PC-3 (cell line): ENCODE results near the gene RRAGD. TPM values are rescaled to one million over a fixed set of nuclear protein-coding genes. Genes with fewer than 3 reads are reported as not detected.

Source experiments
- ATAC-seq: fragments of 200-7000 bp; cut with Tn5 transposase; 2 replicates; pipeline ENCODE4 v1.9.1; 2020; ENCODE audit warnings: mild to moderate bottlenecking, moderate library complexity
- BruUV-seq: library from RNA; stranded (reverse); fragments of 400-500 nt; replicated peaks from 2 replicates; lab custom pipeline; 2021; lab: Mats Ljungman, UMichigan
- CTCF ChIA-PET: fragments of 300-600 bp; sonication (Branson Sonifier 250); formaldehyde crosslinking; loops from one replicate; lab custom pipeline; 2022; ENCODE audit warnings: antibody characterized with exemption; lab: Charles Lee
- POLR2A ChIA-PET: fragments of 300-600 bp; sonication (Branson Sonifier 250); formaldehyde crosslinking; loops from one replicate; lab custom pipeline; 2022; ENCODE audit warnings: antibody characterized with exemption; ENCODE audit not compliant: unreplicated experiment; lab: Charles Lee
- DNase-seq: peaks from one replicate; pipeline ENCODE4 v3.0.0-alpha.2; 2015
- H2AFZ ChIP-seq: fragments of 300-600 bp; sonication (generic); 2 replicates; pipeline ENCODE4 v1.6.0; 2016; ENCODE audit warnings: antibody characterized with exemption, low read length
- H3F3A ChIP-seq: fragments of 300-600 bp; sonication (generic); one replicate; pipeline ENCODE4 v1.6.0; 2017; ENCODE audit warnings: antibody characterized with exemption, low read length, control low read depth, mild to moderate bottlenecking; ENCODE audit not compliant: unreplicated experiment
- H3K27ac ChIP-seq: fragments of 300-600 bp; sonication (generic); 2 replicates; pipeline ENCODE4 v1.5.1; 2016; ENCODE audit warnings: mild to moderate bottlenecking, low read length
- H3K27me3 ChIP-seq: fragments of 300-600 bp; sonication (generic); 2 replicates; pipeline ENCODE4 v1.6.1; 2016; ENCODE audit warnings: low read length, mixed read lengths
- H3K36me3 ChIP-seq: fragments of 300-600 bp; sonication (generic); 2 replicates; pipeline ENCODE4 v1.6.1; 2016; ENCODE audit warnings: low read depth, mixed run types, low read length, mixed read lengths
- H3K4me1 ChIP-seq: fragments of 300-600 bp; sonication (generic); 2 replicates; pipeline ENCODE4 v1.5.1; 2016; ENCODE audit warnings: low read length; ENCODE audit not compliant: insufficient read depth
- H3K4me2 ChIP-seq: fragments of 300-600 bp; sonication (generic); 2 replicates; pipeline ENCODE4 v1.6.0; 2016; ENCODE audit warnings: low read length
- H3K4me3 ChIP-seq: fragments of 300-600 bp; sonication (generic); 2 replicates; pipeline ENCODE4 v1.5.1; 2016; ENCODE audit warnings: mild to moderate bottlenecking, low read length, mixed read lengths
- H3K79me2 ChIP-seq: fragments of 300-600 bp; sonication (generic); 2 replicates; pipeline ENCODE4 v1.6.1; 2017; ENCODE audit warnings: low read length, mixed read lengths
- H3K9ac ChIP-seq: fragments of 300-600 bp; sonication (generic); 2 replicates; pipeline ENCODE4 v1.6.0; 2016; ENCODE audit warnings: mild to moderate bottlenecking, low read length
- H3K9me2 ChIP-seq: fragments of 300-600 bp; sonication (generic); replicated peaks from 2 replicates; pipeline ENCODE4 v1.6.1; 2016; ENCODE audit warnings: mixed run types, low read length, mixed read lengths
- H3K9me3 ChIP-seq: fragments of 300-600 bp; sonication (generic); 2 replicates; pipeline ENCODE4 v1.6.1; 2016; ENCODE audit warnings: low read length, mixed read lengths
- H4K20me1 ChIP-seq: fragments of 300-600 bp; sonication (generic); 2 replicates; pipeline ENCODE4 v1.6.1; 2016; ENCODE audit warnings: low read length, mixed read lengths
- CTCF ChIP-seq: fragments of 300-600 bp; sonication (generic); conservative IDR thresholded peaks from 2 replicates; pipeline ENCODE4 v1.5.1; 2017; ENCODE audit warnings: antibody characterized with exemption, low read depth, mild to moderate bottlenecking, low read length
- EZH2 ChIP-seq: fragments of 300-600 bp; sonication (generic); IDR thresholded peaks from one replicate; pipeline ENCODE4 v1.6.1; 2017; ENCODE audit warnings: antibody characterized with exemption, mild to moderate bottlenecking, low read length; ENCODE audit not compliant: unreplicated experiment
- EZH2phosphoT487 ChIP-seq: fragments of 300-600 bp; sonication (generic); IDR thresholded peaks from 2 replicates; pipeline ENCODE4 v1.6.1; 2018; ENCODE audit warnings: mild to moderate bottlenecking, antibody characterized with exemption, low read length, borderline replicate concordance
- intact Hi-C: fragments of 100-400 bp; cut with micrococcal nuclease; formaldehyde crosslinking; loops from 2 replicates; pipeline ENCODE4 v1.9.0; 2023
- total RNA-seq: library from RNA; depleted of rRNA; stranded (reverse); fragments of >200 nt; gene quantifications from 2 replicates; pipeline ENCODE4 v1.2.3, GENCODE V29; 2014

RRAGD gene
- total RNA-seq, 1 experiment from 2014 or later, result 0.62 TPM

- intact Hi-C loops, result no loop called here
- H3K27me3 ChIP-seq, result no peaks in the 10 kb centered on the region
- no peak overlapping the region for H2AFZ ChIP-seq
- H3K4me1 ChIP-seq, result peaks cover 10% of the 10 kb centered on the region; the same call in 1 of the 2 replicates
- ChIA-PET POLR2A (no interaction called here), CTCF (no interaction called here)
- no peaks in the 10 kb centered on the region for H3K9me3 ChIP-seq
- no peak for TF ChIP-seq EZH2phosphoT487
- no peak for TF ChIP-seq CTCF
- no peak for TF ChIP-seq EZH2
- BruUV-seq, result no TSS peak
- no peak overlapping the region for H3K27ac ChIP-seq
- peaks cover 72% of the 10 kb centered on the region for H3K79me2 ChIP-seq
- H3K4me3 ChIP-seq, result no peak overlapping the region
- H3K9me2 ChIP-seq, result no peaks in the 10 kb centered on the region
- ATAC-seq, result no peak
- no peak for DNase-seq
- no peak overlapping the region for H3K4me2 ChIP-seq
- H3K9ac ChIP-seq, result no peak overlapping the region
- no peaks in the 10 kb centered on the region for H3K36me3 ChIP-seq
- H3F3A ChIP-seq, result no peaks in the 10 kb centered on the region
- H4K20me1 ChIP-seq, result peaks cover 32% of the 10 kb centered on the region
Observed at GRCh38 chr6:89348372-89348771, 63.7 kb downstream of the RRAGD start.

- H3K9me3 ChIP-seq, result no peaks in the 10 kb centered on the region
- no peaks in the 10 kb centered on the region for H3K27me3 ChIP-seq
- H3K4me2 ChIP-seq, result no peak overlapping the region
- CTCF ChIA-PET, result no interaction called here
- H3F3A ChIP-seq, result no peaks in the 10 kb centered on the region
- no peak for DNase-seq
- H3K79me2 ChIP-seq, result peaks cover 72% of the 10 kb centered on the region
- no peaks in the 10 kb centered on the region for H3K9me2 ChIP-seq
- TF ChIP-seq EZH2phosphoT487 (no peak), EZH2 (no peak), CTCF (no peak)
- H3K36me3 ChIP-seq, result no peaks in the 10 kb centered on the region
- ATAC-seq, result no peak
- H3K4me3 ChIP-seq, result no peak overlapping the region
- H3K4me1 ChIP-seq, result peaks cover 10% of the 10 kb centered on the region; the same call in 1 of the 2 replicates
- peaks cover 32% of the 10 kb centered on the region for H4K20me1 ChIP-seq
- intact Hi-C loops, result no loop called here
- POLR2A ChIA-PET, result no interaction called here
- H2AFZ ChIP-seq, result no peak overlapping the region
- no peak overlapping the region for H3K27ac ChIP-seq
- no peak overlapping the region for H3K9ac ChIP-seq
- BruUV-seq, result no TSS peak
Observed at GRCh38 chr6:89347825-89348224, 64.2 kb downstream of the RRAGD start.

DNA sequence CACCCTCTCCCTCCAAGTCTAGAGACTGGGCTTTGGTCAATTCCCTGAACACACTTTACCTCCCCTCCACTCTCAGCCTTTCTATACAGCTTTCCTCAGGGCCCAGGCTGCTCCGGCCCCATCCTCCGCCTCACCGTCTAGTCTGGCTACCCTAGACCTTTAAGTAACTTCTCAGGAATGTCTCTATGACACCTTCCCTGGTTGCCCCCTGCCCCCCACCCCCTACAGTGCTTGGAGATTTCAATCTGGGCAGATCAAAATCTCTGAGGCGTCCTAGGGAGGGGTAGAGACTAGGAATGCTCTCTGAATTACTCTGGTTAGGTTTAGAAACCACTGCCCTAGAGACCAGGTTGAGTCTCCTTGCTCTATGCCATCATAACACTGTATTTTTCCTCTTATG is 65.6 kb downstream of the RRAGD start:
- no peak for TF ChIP-seq CTCF
- no peak for TF ChIP-seq EZH2phosphoT487
- TF ChIP-seq EZH2, result no peak
- no peak for DNase-seq
- ChIA-PET CTCF (no interaction called here), POLR2A (no interaction called here)
- BruUV-seq, result no TSS peak
- H3K9me3 ChIP-seq, result no peaks in the 10 kb centered on the region
- H3K4me1 ChIP-seq, result peaks cover 10% of the 10 kb centered on the region; the same call in 1 of the 2 replicates
- H3K79me2 ChIP-seq, result peaks cover 61% of the 10 kb centered on the region
- H2AFZ ChIP-seq, result no peak overlapping the region
- no peak overlapping the region for H3K4me3 ChIP-seq
- no peaks in the 10 kb centered on the region; the same call in 1 of the 2 replicates for H3K36me3 ChIP-seq
- H3F3A ChIP-seq, result no peaks in the 10 kb centered on the region
- no peak overlapping the region for H3K4me2 ChIP-seq
- no peaks in the 10 kb centered on the region for H3K9me2 ChIP-seq
- peaks cover 29% of the 10 kb centered on the region for H4K20me1 ChIP-seq
- intact Hi-C loops, result no loop called here
- H3K27me3 ChIP-seq, result no peaks in the 10 kb centered on the region
- ATAC-seq, result no peak
- no peak overlapping the region for H3K9ac ChIP-seq
- no peak overlapping the region for H3K27ac ChIP-seq
